K562 (cell line): ENCODE data around the gene CUX1. TPM values are rescaled to one million over a fixed set of nuclear protein-coding genes. Genes with fewer than 3 reads are reported as not detected.

Experiments used
- ATAC-seq: fragments of 200-7000 bp; cut with Tn5 transposase; 3 replicates; pipeline ENCODE4 v1.9.1; 2020; ENCODE audit warnings: moderate library complexity
- BruUV-seq: library from RNA; stranded (reverse); fragments of 400-500 nt; replicated peaks from 2 replicates; lab custom pipeline; 2021; lab: Mats Ljungman, UMichigan
- CTCF ChIA-PET: fragments of 300-600 bp; formaldehyde crosslinking; extraction: SDS; loops from one replicate; lab custom pipeline; 2021; ENCODE audit warnings: low intra/inter-chr PET ratio; lab: Yijun Ruan, JAX
- POLR2A ChIA-PET: fragments of 300-600, 350-650 bp; sonication (Branson Sonifier 250); formaldehyde crosslinking; extraction: SDS; loops from one replicate; lab custom pipeline; 2021; ENCODE audit warnings: antibody characterized with exemption, inconsistent platforms; lab: Yijun Ruan, JAX
- DNase-seq, 4 experiments: peaks; one replicate each; pipeline versions ENCODE4 v3.0.0 to v3.0.0-alpha.2; 2011 to 2018; ENCODE audit warnings: low spot score in 3 of 4, mixed read lengths in 3 of 4; ENCODE audit errors: extremely low read depth in 1 of 4
- FAIRE-seq: peaks from 2 replicates; lab custom pipeline; 2011; peaks lifted over from hg19 to GRCh38; lab: Jason Lieb, UNC
- H2AFZ ChIP-seq: 2 replicates; pipeline ENCODE4 v1.6.0; 2011; ENCODE audit warnings: low read depth, low read length, control low read depth, inconsistent platforms
- H3K27ac ChIP-seq: fragments of 200-600 bp; 3 replicates; pipeline ENCODE4 v1.8.0; 2011; ENCODE audit warnings: low read depth, mild to moderate bottlenecking, control low read depth, inconsistent platforms, low read length, moderate library complexity, mixed read lengths; ENCODE audit errors: extremely low read depth
- H3K27me3 ChIP-seq, 2 experiments: fragments of 300-600 bp in 1 of 2; 2 replicates in 1 of 2; 3 replicates in 1 of 2; pipeline versions ENCODE4 v1.6.0 to v1.8.0; 2011; ENCODE audit warnings: inconsistent platforms in 2 of 2, low read length in 2 of 2, mild to moderate bottlenecking in 1 of 2, mixed read lengths in 1 of 2, moderate library complexity in 1 of 2; ENCODE audit not compliant: control insufficient read depth in 2 of 2, insufficient read depth in 2 of 2
- H3K36me3 ChIP-seq: fragments of 300-600 bp; 3 replicates; pipeline ENCODE4 v1.8.0; 2011; ENCODE audit warnings: mild to moderate bottlenecking, low read length, inconsistent platforms; ENCODE audit not compliant: control insufficient read depth, insufficient read depth
- H3K4me1 ChIP-seq, 2 experiments: fragments of 200-600 bp in 1 of 2; replicated peaks in 1 of 2; 2 replicates in 1 of 2; 3 replicates in 1 of 2; pipeline versions ENCODE4 v1.5.1 to v1.8.0; 2011; ENCODE audit warnings: inconsistent platforms in 2 of 2, low read length in 2 of 2, mild to moderate bottlenecking in 1 of 2, mixed read lengths in 1 of 2, moderate library complexity in 1 of 2; ENCODE audit not compliant: control insufficient read depth in 2 of 2, insufficient read depth in 2 of 2
- H3K4me2 ChIP-seq: 2 replicates; pipeline ENCODE4 v1.6.1; 2011; ENCODE audit warnings: low read length, control low read depth, inconsistent platforms, mixed read lengths; ENCODE audit not compliant: insufficient read depth
- H3K4me3 ChIP-seq: fragments of 200-600 bp; sonication (generic), shearing (Covaris generic); 2 replicates; pipeline ENCODE4 v1.5.1; 2016; ENCODE audit warnings: control low read depth, inconsistent platforms
- H3K79me2 ChIP-seq: fragments of 200-600 bp; 3 replicates; pipeline ENCODE4 v1.8.0; 2011; ENCODE audit warnings: low read length, inconsistent platforms; ENCODE audit not compliant: control insufficient read depth, insufficient read depth
- H3K9ac ChIP-seq, 2 experiments: 2 replicates each; pipeline versions ENCODE4 v1.6.0 to v1.6.1; 2011; ENCODE audit warnings: low read depth in 2 of 2, low read length in 2 of 2, control low read depth in 1 of 2, inconsistent platforms in 1 of 2, mild to moderate bottlenecking in 1 of 2, mixed read lengths in 1 of 2; ENCODE audit not compliant: insufficient read depth in 1 of 2
- H3K9me1 ChIP-seq: one replicate; pipeline ENCODE4 v1.6.0; 2011; ENCODE audit warnings: inconsistent platforms, mild to moderate bottlenecking, low read length, moderate library complexity; ENCODE audit not compliant: control insufficient read depth, insufficient read depth
- H3K9me3 ChIP-seq: replicated peaks from 2 replicates; pipeline ENCODE4 v1.5.1; 2011; ENCODE audit warnings: low read depth, low read length, inconsistent platforms; ENCODE audit not compliant: control insufficient read depth, insufficient read depth
- H4K20me1 ChIP-seq: replicated peaks from 2 replicates; pipeline ENCODE4 v1.6.1; 2011; ENCODE audit warnings: low read length, inconsistent platforms, mixed read lengths; ENCODE audit not compliant: control insufficient read depth, insufficient read depth
- CBFA2T2 ChIP-seq: fragments of 450-650 bp; conservative IDR thresholded peaks from 2 replicates; pipeline ENCODE4 v1.6.1; 2017; ENCODE audit warnings: mild to moderate bottlenecking
- CBX8 ChIP-seq: fragments of 200-600 bp; sonication (generic); IDR thresholded peaks from 2 replicates; pipeline ENCODE4 v1.6.1; 2012; ENCODE audit warnings: borderline replicate concordance, mixed run types, low read depth, mild to moderate bottlenecking, moderate library complexity, mixed read lengths, low read length, control low read depth, inconsistent platforms; ENCODE audit not compliant: poor library complexity, severe bottlenecking; ENCODE audit errors: extremely low read depth
- EZH2 ChIP-seq: IDR thresholded peaks from 2 replicates; pipeline ENCODE4 v1.6.1; 2012; ENCODE audit warnings: low read depth, mild to moderate bottlenecking, inconsistent platforms, low read length, borderline replicate concordance
- GABPA ChIP-seq: fragments of 200-800 bp; sonication (Bioruptor generic); conservative IDR thresholded peaks from 2 replicates; pipeline ENCODE4 v1.6.1; 2016; ENCODE audit warnings: low read depth, missing genetic modification characterization, missing compliant biosample characterization
- GTF2F1 ChIP-seq: IDR thresholded peaks from 2 replicates; pipeline ENCODE4 v1.6.1; 2011; ENCODE audit warnings: low read depth, low read length, improper control_type of control experiment
- NELFE ChIP-seq: IDR thresholded peaks from 2 replicates; pipeline ENCODE4 v1.6.1; 2011; ENCODE audit warnings: mild to moderate bottlenecking; ENCODE audit not compliant: insufficient read depth, insufficient read length
- PHTF2 ChIP-seq: fragments of 250-450 bp; sonication (Bioruptor Pico); IDR thresholded peaks from 2 replicates; pipeline ENCODE4 v1.5.0; 2021; ENCODE audit warnings: mild to moderate bottlenecking
- SFPQ ChIP-seq: fragments of 200-400 bp; formaldehyde crosslinking; IDR thresholded peaks from 2 replicates; pipeline ENCODE4 v1.6.1; 2017; ENCODE audit warnings: mild to moderate bottlenecking, low read depth, low read length, moderate library complexity
- SMAD3 ChIP-seq: fragments of 450-650 bp; formaldehyde crosslinking; conservative IDR thresholded peaks from 2 replicates; pipeline ENCODE4 v1.4.0; 2020; ENCODE audit warnings: mild to moderate bottlenecking
- SRSF7 ChIP-seq: fragments of 200-400 bp; formaldehyde crosslinking; optimal IDR thresholded peaks from 2 replicates; pipeline ENCODE3; 2017; ENCODE audit warnings: mild to moderate bottlenecking, low read depth, low read length
- TBL1XR1 ChIP-seq, 2 experiments: IDR thresholded peaks; 2 replicates each; pipeline ENCODE4 v1.6.1; 2012; ENCODE audit warnings: improper control_type of control experiment in 2 of 2, low read length in 2 of 2, mild to moderate bottlenecking in 1 of 2
- TEAD2 ChIP-seq: fragments of 450-650 bp; IDR thresholded peaks from 2 replicates; pipeline ENCODE4 v1.6.1; 2016; ENCODE audit warnings: missing genetic modification characterization, control low read depth, missing compliant biosample characterization
- TSC22D4 ChIP-seq: fragments of 450-650 bp; IDR thresholded peaks from 2 replicates; pipeline ENCODE4 v1.6.1; 2016; ENCODE audit warnings: missing genetic modification characterization, missing biosample characterization, control low read depth
- ZNF253 ChIP-seq: fragments of 250-450 bp; sonication (Bioruptor Pico); conservative IDR thresholded peaks from 2 replicates; pipeline ENCODE4 v1.6.1; 2021; ENCODE audit warnings: mild to moderate bottlenecking
- WGBS: fragments of 100-300 bp; shearing (Covaris generic); methylation state at CpG from one replicate; pipeline ENCODE4 v1.1.6; 2016; ENCODE audit warnings: low coverage, mixed read lengths; ENCODE audit not compliant: insufficient coverage; ENCODE audit errors: missing lambda C conversion rate; 5-methylcytosine and 5-hydroxymethylcytosine counted together
- in situ Hi-C: fragments of 300-500 bp; cut with MboI; formaldehyde crosslinking; loops from 4 replicates; pipeline ENCODE4 v1.15.0; 2018; ENCODE audit warnings: inconsistent platforms, mixed read lengths
- intact Hi-C: fragments of 100-400 bp; cut with micrococcal nuclease; formaldehyde crosslinking; loops from 2 replicates; pipeline ENCODE4 v1.14.2; 2022
- polyA plus RNA-seq, 8 experiments: library from polyadenylated mRNA; depleted of rRNA in 4 of 8; stranded (reverse) in 5 of 8; unstranded in 3 of 8; fragments of >200 nt; fragmentation: Nextera tagmentation in 2 of 8; fragmentation: Illumina TruSeq in 1 of 8; extraction: Ambion mirVana in 2 of 8; extraction: Trizol in 1 of 8; gene quantifications; 2 replicates each; pipeline versions ENCODE4 v1.2.1 to v1.2.3, GENCODE V29; 2011 to 2014; ENCODE audit warnings: inconsistent platforms in 1 of 8, missing spikeins in 1 of 8
- total RNA-seq, 7 experiments: library from RNA; depleted of rRNA in 6 of 7; stranded (reverse); fragments of >200 nt in 6 of 7; fragmentation: Illumina TruSeq in 2 of 7; extraction: Trizol in 2 of 7; gene quantifications; 2 replicates each; pipeline versions ENCODE4 v1.2.1 to v1.2.3, GENCODE V29; 2011 to 2021; ENCODE audit warnings: low replicate concordance in 1 of 7
- TF ChIP-seq, protein P1 (sequence below): fragments of 450-650 bp; formaldehyde crosslinking; IDR thresholded peaks from 2 replicates; pipeline ENCODE4 v1.4.0; 2020; ENCODE audit warnings: mild to moderate bottlenecking, mixed read lengths
- TF ChIP-seq, protein P2 (sequence below): sonication (generic); formaldehyde crosslinking; IDR thresholded peaks from 2 replicates; pipeline ENCODE4 v1.8.1; 2022; ENCODE audit warnings: missing genetic modification reagents

CUX1 gene
- total and polyA plus RNA-seq, 9 of the 15 experiments (the other 6 are each of a cell fraction or from before 2014, with no cell fraction given), result 3.6 to 55.3 (median 25.2) TPM

DNA sequence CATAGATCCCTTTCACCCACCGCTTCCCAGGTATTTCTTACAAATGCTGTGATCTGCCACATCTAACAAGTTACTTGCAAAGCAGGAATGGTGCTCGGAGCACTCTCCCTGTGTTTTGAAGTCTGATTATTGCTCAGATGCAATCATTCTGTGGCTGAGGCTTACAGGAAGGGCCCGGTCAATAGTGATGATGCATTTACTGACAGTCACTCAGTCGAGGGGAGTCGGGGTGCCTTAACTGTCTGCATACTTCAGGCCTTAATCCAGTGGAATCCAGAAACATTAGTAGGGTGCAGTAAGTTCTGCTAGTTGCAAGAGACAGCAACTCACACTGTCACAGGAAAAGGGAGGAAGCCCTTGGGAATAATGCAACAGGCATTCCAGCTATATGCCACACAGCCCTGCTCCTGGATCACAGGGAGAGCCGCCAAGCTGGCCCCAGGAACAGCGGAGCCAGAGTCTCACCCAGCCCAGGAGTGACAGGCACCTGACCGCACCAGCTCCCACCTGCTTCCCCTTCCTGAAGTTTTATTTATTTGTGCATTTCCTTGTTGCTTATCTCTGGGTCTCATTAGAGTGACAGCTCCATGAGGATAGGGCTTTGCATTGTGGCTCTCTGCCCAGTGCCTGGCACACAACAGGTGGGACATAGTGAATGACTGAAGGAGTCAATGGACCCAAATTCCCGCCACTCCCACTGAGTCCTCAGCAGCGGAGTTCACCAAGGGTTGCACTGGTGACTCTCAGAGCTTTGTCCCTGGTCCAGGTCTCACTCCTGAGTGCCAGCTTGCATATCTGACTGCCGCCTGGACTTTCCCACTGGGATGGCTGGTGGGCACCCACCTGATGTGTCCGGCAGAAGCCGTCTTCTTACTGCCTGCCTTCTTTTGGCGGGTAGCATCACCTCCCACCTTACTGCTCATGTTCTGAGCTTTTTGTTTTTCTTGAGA lies 256.8 kb downstream of the CUX1 start:
- BruUV-seq, result no TSS peak
- Histone ChIP-seq H3K4me2 (no peak overlapping the region), H3K79me2 (no peaks in the 10 kb centered on the region), H2AFZ (no peak overlapping the region), H4K20me1 (no peaks in the 10 kb centered on the region), H3K36me3 (peaks cover 31% of the 10 kb centered on the region; the same call in 2 of the 3 replicates), H3K27me3 (no peaks in the 10 kb centered on the region), H3K4me1 (peaks cover 3 to 7% of the 10 kb centered on the region in 2 experiments; a peak in 4 of 5 replicates), H3K9me3 (no peaks in the 10 kb centered on the region), H3K27ac (no peak overlapping the region), H3K9me1 (no peaks in the 10 kb centered on the region), H3K9ac (no peak overlapping the region), H3K4me3 (no peak overlapping the region)
- ChIA-PET POLR2A (no interaction called here), CTCF (no interaction called here)
- DNase-seq, result no peak
- no peak for FAIRE-seq
- WGBS, result 87% methylated on average over 14 of the region's 14 CpGs
- intact Hi-C loops (no loop called here), in situ Hi-C loops (no loop called here)
- no peak for ATAC-seq
- TF ChIP-seq CBFA2T2 (no peak), GTF2F1 (no peak), CBX8 (no peak), TBL1XR1 (IDR thresholded peaks at IDR 0.05; ENCODE audit: low read length in 2 of 2) (no peak), PHTF2 (CRISPR knock-in tag) (no peak), TSC22D4 (tag) (no peak), ZNF253 (CRISPR knock-in tag) (no peak), GABPA (tag) (no peak), EZH2 (no peak), TEAD2 (tag) (no peak), SRSF7 (no peak), NELFE (no peak), SMAD3 (CRISPR knock-in tag) (no peak), SFPQ (no peak)
- TF ChIP-seq, protein P1, sequence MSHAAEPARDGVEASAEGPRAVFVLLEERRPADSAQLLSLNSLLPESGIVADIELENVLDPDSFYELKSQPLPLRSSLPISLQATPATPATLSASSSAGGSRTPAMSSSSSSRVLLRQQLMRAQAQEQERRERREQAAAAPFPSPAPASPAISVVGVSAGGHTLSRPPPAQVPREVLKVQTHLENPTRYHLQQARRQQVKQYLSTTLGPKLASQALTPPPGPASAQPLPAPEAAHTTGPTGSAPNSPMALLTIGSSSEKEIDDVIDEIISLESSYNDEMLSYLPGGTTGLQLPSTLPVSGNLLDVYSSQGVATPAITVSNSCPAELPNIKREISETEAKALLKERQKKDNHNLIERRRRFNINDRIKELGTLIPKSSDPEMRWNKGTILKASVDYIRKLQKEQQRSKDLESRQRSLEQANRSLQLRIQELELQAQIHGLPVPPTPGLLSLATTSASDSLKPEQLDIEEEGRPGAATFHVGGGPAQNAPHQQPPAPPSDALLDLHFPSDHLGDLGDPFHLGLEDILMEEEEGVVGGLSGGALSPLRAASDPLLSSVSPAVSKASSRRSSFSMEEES, result no peak
- TF ChIP-seq, protein P2, sequence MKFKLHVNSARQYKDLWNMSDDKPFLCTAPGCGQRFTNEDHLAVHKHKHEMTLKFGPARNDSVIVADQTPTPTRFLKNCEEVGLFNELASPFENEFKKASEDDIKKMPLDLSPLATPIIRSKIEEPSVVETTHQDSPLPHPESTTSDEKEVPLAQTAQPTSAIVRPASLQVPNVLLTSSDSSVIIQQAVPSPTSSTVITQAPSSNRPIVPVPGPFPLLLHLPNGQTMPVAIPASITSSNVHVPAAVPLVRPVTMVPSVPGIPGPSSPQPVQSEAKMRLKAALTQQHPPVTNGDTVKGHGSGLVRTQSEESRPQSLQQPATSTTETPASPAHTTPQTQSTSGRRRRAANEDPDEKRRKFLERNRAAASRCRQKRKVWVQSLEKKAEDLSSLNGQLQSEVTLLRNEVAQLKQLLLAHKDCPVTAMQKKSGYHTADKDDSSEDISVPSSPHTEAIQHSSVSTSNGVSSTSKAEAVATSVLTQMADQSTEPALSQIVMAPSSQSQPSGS (CRISPR knock-in tag), result no peak
